ENCODE data around the gene ATP6V1F.

- no peak for TF ChIP-seq ZNF274 (IDR thresholded peaks at IDR 0.05; ENCODE audit: low read depth, low read length)
- no peak for TF ChIP-seq SUZ12 (IDR thresholded peaks at IDR 0.05; ENCODE audit: extremely low read depth, insufficient read depth, insufficient read length)
- TF ChIP-seq YY1 (IDR thresholded peaks at IDR 0.05; ENCODE audit: insufficient read depth, insufficient read length), result no peak
Measured at GRCh38 chr7:128879461-128879938, 16.8 kb downstream of the ATP6V1F start.
